ENCODE data around the gene COL19A1. TPM values are rescaled to one million over a fixed set of nuclear protein-coding genes. Genes with fewer than 3 reads are reported as not detected.

Gene COL19A1
- polyA plus RNA-seq, 1 of the 3 experiments (the other 2 are of a cell fraction) = 0.15 TPM

DNA sequence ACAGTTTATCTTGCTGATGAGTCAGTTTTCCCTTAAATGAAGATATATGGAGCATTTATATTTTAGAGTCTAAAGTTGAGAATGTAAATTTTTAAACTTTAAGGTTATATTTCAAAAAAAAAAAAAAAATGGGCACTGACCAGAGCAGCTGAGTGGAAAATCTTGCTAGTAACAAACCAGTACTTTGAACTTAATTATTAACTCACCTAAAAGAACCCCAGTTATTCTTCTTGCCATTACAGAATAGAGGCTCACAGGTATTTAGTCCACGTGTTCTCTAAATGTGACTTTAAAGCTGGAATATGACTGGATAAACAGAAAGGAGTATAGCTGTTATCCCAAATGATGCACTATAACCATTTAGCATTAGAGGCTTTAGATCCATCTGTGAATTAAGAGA is 258.1 kb downstream of the COL19A1 start:
- Histone ChIP-seq H3K27me3 (ENCODE audit: insufficient read depth) (no peaks in the 10 kb centered on the region), H4K20me1 (ENCODE audit: insufficient read depth) (no peaks in the 10 kb centered on the region), H3K9me2 (no peaks in the 10 kb centered on the region), H3K36me3 (replicated peaks in 1 of 2; ENCODE audit: control insufficient read depth in 1 of 2, insufficient read depth in 2 of 2, low read length in 1 of 2) (no peaks in the 10 kb centered on the region), H2AFZ (ENCODE audit: low read depth) (0 out of 2 replicates have a peak overlapping the region, but pooled peaks have one; percentile 35), H3F3A (replicated peaks; ENCODE audit: insufficient read depth) (peaks cover 3% of the 10 kb centered on the region), H3K79me2 (ENCODE audit: insufficient read depth) (no peaks in the 10 kb centered on the region), H3K9ac (no peak overlapping the region), H3K9me3 (no peaks in the 10 kb centered on the region), H3K4me2 (0 out of 2 replicates have a peak overlapping the region, but pooled peaks have one; percentile 20), H3K4me1 (ENCODE audit: control insufficient read depth in 1 of 2, insufficient read depth in 2 of 2, low read depth in 1 of 2, low read length in 1 of 2) (no peaks in the 10 kb centered on the region), H3K27ac (ENCODE audit: low read depth in 2 of 2, low read length in 1 of 2) (peak overlapping the region in 1 of 2 experiments; percentile 40; a peak in 1 of 4 replicates), H3K4me3 (ENCODE audit: low read depth in 2 of 2, low read length in 1 of 2) (no peak overlapping the region)
- no peak for DNase-seq
- CTCF ChIA-PET = interaction anchor here (1.0 to 2.8 kb wide), 2 partner anchors 16 to 21 kb away, joined by 3 to 13 read pairs; no protein-coding TSS in a partner anchor
- POLR2A ChIA-PET = no interaction called here
- WGBS (ENCODE audit: low lambda C conversion rate) = 63% methylated on average over 1 of the region's 1 CpG
- TF ChIP-seq, protein P1, sequence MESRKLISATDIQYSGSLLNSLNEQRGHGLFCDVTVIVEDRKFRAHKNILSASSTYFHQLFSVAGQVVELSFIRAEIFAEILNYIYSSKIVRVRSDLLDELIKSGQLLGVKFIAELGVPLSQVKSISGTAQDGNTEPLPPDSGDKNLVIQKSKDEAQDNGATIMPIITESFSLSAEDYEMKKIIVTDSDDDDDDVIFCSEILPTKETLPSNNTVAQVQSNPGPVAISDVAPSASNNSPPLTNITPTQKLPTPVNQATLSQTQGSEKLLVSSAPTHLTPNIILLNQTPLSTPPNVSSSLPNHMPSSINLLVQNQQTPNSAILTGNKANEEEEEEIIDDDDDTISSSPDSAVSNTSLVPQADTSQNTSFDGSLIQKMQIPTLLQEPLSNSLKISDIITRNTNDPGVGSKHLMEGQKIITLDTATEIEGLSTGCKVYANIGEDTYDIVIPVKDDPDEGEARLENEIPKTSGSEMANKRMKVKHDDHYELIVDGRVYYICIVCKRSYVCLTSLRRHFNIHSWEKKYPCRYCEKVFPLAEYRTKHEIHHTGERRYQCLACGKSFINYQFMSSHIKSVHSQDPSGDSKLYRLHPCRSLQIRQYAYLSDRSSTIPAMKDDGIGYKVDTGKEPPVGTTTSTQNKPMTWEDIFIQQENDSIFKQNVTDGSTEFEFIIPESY (IDR thresholded peaks at IDR 0.05; ENCODE audit: borderline replicate concordance, low read depth) = no peak
- TF ChIP-seq RCOR1 (IDR thresholded peaks at IDR 0.05; ENCODE audit: low read length) (no peak), ELF1 (IDR thresholded peaks at IDR 0.05) (no peak), YY1 (IDR thresholded peaks at IDR 0.05; ENCODE audit: low read depth) (no peak), TEAD4 (IDR thresholded peaks at IDR 0.05; ENCODE audit: borderline replicate concordance, insufficient read depth) (no peak), SMC3 (IDR thresholded peaks at IDR 0.05; ENCODE audit: low read depth, low read length) (no peak), MEF2A (IDR thresholded peaks at IDR 0.05; ENCODE audit: borderline replicate concordance, low read depth) (no peak), CHD2 (IDR thresholded peaks at IDR 0.05; ENCODE audit: low read length, partially characterized antibody) (no peak), SIN3A (IDR thresholded peaks at IDR 0.05; ENCODE audit: borderline replicate concordance, low read depth, low read length) (no peak), NFIC (IDR thresholded peaks at IDR 0.05; ENCODE audit: borderline replicate concordance) (no peak), FOXJ3 (CRISPR knock-in tag; IDR thresholded peaks at IDR 0.05) (no peak)
- TF ChIP-seq, protein P2, sequence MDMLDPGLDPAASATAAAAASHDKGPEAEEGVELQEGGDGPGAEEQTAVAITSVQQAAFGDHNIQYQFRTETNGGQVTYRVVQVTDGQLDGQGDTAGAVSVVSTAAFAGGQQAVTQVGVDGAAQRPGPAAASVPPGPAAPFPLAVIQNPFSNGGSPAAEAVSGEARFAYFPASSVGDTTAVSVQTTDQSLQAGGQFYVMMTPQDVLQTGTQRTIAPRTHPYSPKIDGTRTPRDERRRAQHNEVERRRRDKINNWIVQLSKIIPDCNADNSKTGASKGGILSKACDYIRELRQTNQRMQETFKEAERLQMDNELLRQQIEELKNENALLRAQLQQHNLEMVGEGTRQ (IDR thresholded peaks at IDR 0.05; ENCODE audit: borderline replicate concordance, low read depth, low read length) = no peak
- TF ChIP-seq, protein P3, sequence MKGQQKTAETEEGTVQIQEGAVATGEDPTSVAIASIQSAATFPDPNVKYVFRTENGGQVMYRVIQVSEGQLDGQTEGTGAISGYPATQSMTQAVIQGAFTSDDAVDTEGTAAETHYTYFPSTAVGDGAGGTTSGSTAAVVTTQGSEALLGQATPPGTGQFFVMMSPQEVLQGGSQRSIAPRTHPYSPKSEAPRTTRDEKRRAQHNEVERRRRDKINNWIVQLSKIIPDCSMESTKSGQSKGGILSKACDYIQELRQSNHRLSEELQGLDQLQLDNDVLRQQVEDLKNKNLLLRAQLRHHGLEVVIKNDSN (IDR thresholded peaks at IDR 0.05; ENCODE audit: borderline replicate concordance, low read depth) = no peak
- TF ChIP-seq, protein P4, sequence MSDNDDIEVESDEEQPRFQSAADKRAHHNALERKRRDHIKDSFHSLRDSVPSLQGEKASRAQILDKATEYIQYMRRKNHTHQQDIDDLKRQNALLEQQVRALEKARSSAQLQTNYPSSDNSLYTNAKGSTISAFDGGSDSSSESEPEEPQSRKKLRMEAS (IDR thresholded peaks at IDR 0.05; ENCODE audit: low read depth) = no peak
- TF ChIP-seq, protein P5, sequence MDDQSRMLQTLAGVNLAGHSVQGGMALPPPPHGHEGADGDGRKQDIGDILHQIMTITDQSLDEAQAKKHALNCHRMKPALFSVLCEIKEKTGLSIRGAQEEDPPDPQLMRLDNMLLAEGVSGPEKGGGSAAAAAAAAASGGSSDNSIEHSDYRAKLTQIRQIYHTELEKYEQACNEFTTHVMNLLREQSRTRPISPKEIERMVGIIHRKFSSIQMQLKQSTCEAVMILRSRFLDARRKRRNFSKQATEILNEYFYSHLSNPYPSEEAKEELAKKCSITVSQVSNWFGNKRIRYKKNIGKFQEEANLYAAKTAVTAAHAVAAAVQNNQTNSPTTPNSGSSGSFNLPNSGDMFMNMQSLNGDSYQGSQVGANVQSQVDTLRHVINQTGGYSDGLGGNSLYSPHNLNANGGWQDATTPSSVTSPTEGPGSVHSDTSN (IDR thresholded peaks at IDR 0.05) = no peak
- TF ChIP-seq, protein P6, sequence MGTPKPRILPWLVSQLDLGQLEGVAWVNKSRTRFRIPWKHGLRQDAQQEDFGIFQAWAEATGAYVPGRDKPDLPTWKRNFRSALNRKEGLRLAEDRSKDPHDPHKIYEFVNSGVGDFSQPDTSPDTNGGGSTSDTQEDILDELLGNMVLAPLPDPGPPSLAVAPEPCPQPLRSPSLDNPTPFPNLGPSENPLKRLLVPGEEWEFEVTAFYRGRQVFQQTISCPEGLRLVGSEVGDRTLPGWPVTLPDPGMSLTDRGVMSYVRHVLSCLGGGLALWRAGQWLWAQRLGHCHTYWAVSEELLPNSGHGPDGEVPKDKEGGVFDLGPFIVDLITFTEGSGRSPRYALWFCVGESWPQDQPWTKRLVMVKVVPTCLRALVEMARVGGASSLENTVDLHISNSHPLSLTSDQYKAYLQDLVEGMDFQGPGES (IDR thresholded peaks at IDR 0.05; ENCODE audit: low read depth, low read length) = no peak

Measured in SK-N-SH (cell line).